Vagina (tissue), 2 donors: ENCODE data around the gene CDX2. TPM values are rescaled to one million over a fixed set of nuclear protein-coding genes. Genes with fewer than 3 reads are reported as not detected.

Experiments used
- DNase-seq, 2 donors: peaks; one replicate each; pipeline ENCODE4 v3.0.0-alpha.2; 2017; ENCODE audit errors: extremely low spot score in 2 of 2
- H3K27ac ChIP-seq: fragments of 200-600 bp; sonication (generic); one replicate; pipeline ENCODE4 v1.5.1; 2019
- H3K27me3 ChIP-seq: fragments of 200-600 bp; sonication (generic); one replicate; pipeline ENCODE4 v1.5.1; 2019
- H3K36me3 ChIP-seq, 2 donors: fragments of 200-600 bp; sonication (generic); one replicate each; pipeline ENCODE4 v1.5.1; 2017 to 2019
- H3K4me1 ChIP-seq: fragments of 200-600 bp; sonication (generic); one replicate; pipeline ENCODE4 v1.5.1; 2019
- H3K4me3 ChIP-seq, 2 donors: fragments of 200-600 bp; sonication (generic); 1 replicate in 1 of 2; 2 replicates in 1 of 2; pipeline ENCODE4 v1.5.1; 2016 to 2019
- H3K9me3 ChIP-seq: fragments of 200-600 bp; sonication (generic); one replicate; pipeline ENCODE4 v1.5.1; 2019
- CTCF ChIP-seq, 3 experiments: fragments of 450-650 bp in 2 of 3; fragments of 200-600 bp in 1 of 3; sonication (generic) in 1 of 3; IDR thresholded peaks; one replicate each; pipeline ENCODE4 v1.5.1; 2017 to 2019; ENCODE audit warnings: antibody characterized with exemption in 3 of 3, mild to moderate bottlenecking in 2 of 3, moderate library complexity in 2 of 3
- POLR2A ChIP-seq, 2 donors: fragments of 450-650 bp; IDR thresholded peaks; one replicate each; pipeline ENCODE4 v1.6.1; 2017; ENCODE audit warnings: antibody characterized with exemption in 2 of 2, mild to moderate bottlenecking in 2 of 2, moderate library complexity in 2 of 2
- POLR2AphosphoS5 ChIP-seq, 2 donors: sonication (generic); formaldehyde crosslinking; IDR thresholded peaks; one replicate each; pipeline ENCODE4 v1.9.0; 2017; ENCODE audit warnings: antibody characterized with exemption in 2 of 2, mild to moderate bottlenecking in 2 of 2, low read depth in 1 of 2; ENCODE audit not compliant: insufficient read depth in 1 of 2
- intact Hi-C: fragments of 100-400 bp; cut with DNase I; formaldehyde crosslinking; loops from one replicate; pipeline ENCODE4 v1.15.1; 2023
- small RNA-seq: library from RNA; depleted of rRNA; stranded (forward); fragments of <200 nt; gene quantifications from one replicate; pipeline ENCODE3, GENCODE V24; 2016
- total RNA-seq: library from RNA; depleted of rRNA; stranded (reverse); fragments of >200 nt; gene quantifications from one replicate; pipeline ENCODE4 v1.2.3, GENCODE V29; 2016

The CDX2 gene
- total RNA-seq, 1 donor from 2014 or later = not detected

GRCh38 chr13:27911521-27911920 lies 57.6 kb downstream of the CDX2 start:
- DNase-seq = no peak
- Histone ChIP-seq H3K9me3 (no peaks in the 10 kb centered on the region), H3K4me1 (no peaks in the 10 kb centered on the region), H3K27ac (no peak overlapping the region), H3K36me3 (no peaks in the 10 kb centered on the region), H3K4me3 (no peak overlapping the region), H3K27me3 (peaks cover 5% of the 10 kb centered on the region)
- no peak for TF ChIP-seq POLR2AphosphoS5 (IDR thresholded peaks at IDR 0.05; ENCODE audit: insufficient read depth in 1 of 2, low read depth in 1 of 2)
- TF ChIP-seq POLR2A (IDR thresholded peaks at IDR 0.05) = no peak
- TF ChIP-seq CTCF (IDR thresholded peaks at IDR 0.05) = no peak
- intact Hi-C loops = no loop called here

Small RNA genes lying within 50 kb of the gene (small RNA-seq; reads per million reads assigned to genes)
- gene ATP5F1EP2 (not detected), gene RN7SL272P (not detected)

Other genes starting within 250 kb of the CDX2 start
- not detected for gene GSX1, start 176.8 kb downstream of the CDX2 start, total RNA-seq
- gene PDX1, start 49.3 kb downstream of the CDX2 start, total RNA-seq = not detected
- not detected for gene URAD, start 19.4 kb upstream of the CDX2 start, total RNA-seq
- not detected for gene FLT3, start 131.3 kb upstream of the CDX2 start, total RNA-seq
- 36.1 TPM for gene PAN3, start 169.2 kb upstream of the CDX2 start, total RNA-seq